Activated naive CD8-positive, alpha-beta T cell treated with anti-CD3 and anti-CD28 coated beads, Interleukin-2, amount 10 ng/mL, durations not matched to agents 7 days and 5 days (primary cell): ENCODE measurements around the gene TMEM161A. TPM values are rescaled to one million over a fixed set of nuclear protein-coding genes. Genes with fewer than 3 reads are reported as not detected.
"Not testable (repeated sequence)": the region's sequence is repeated elsewhere in the genome, so short reads cannot be mapped to it uniquely, and the experiment has no call there.

Experiments used
- ATAC-seq: fragments of 150-1000 bp; cut with Tn5 transposase; one replicate; pipeline ENCODE4 v1.10.0; 2021; ENCODE audit warnings: low read depth, moderate library complexity
- POLR2A ChIA-PET: fragments of 350-600 bp; sonication (Branson Sonifier 250); formaldehyde crosslinking; loops from one replicate; lab custom pipeline; 2021; ENCODE audit warnings: antibody characterized with exemption; lab: Charles Lee
- DNase-seq: peaks from one replicate; pipeline ENCODE4 v3.0.0; 2021
- H3K27ac Mint-ChIP-seq: one replicate; pipeline ENCODE4 v1.8.0; 2022; ENCODE audit warnings: mild to moderate bottlenecking, mixed read lengths
- H3K27me3 Mint-ChIP-seq: one replicate; pipeline ENCODE4 v1.8.0; 2022; ENCODE audit warnings: mild to moderate bottlenecking, moderate library complexity, mixed read lengths
- H3K36me3 Mint-ChIP-seq: one replicate; pipeline ENCODE4 v1.8.0; 2021; ENCODE audit warnings: mild to moderate bottlenecking, mixed read lengths
- H3K4me1 Mint-ChIP-seq: one replicate; pipeline ENCODE4 v1.8.0; 2021; ENCODE audit warnings: mixed read lengths
- H3K4me3 Mint-ChIP-seq: one replicate; pipeline ENCODE4 v1.8.0; 2022; ENCODE audit warnings: mild to moderate bottlenecking, moderate library complexity, mixed read lengths
- H3K9me3 Mint-ChIP-seq: one replicate; pipeline ENCODE4 v1.8.0; 2021; ENCODE audit warnings: mixed read lengths
- total RNA-seq, 2 experiments: library from RNA; stranded (reverse); gene quantifications; one replicate each; pipeline ENCODE4 v1.2.3, GENCODE V29; 2021

TMEM161A gene
- total RNA-seq, 2 experiments from 2014 or later = 25.8 to 30.5 TPM

GRCh38 chr19:19106938-19107337, 31.3 kb downstream of the TMEM161A start:
- H3K9me3 Mint-ChIP-seq, H3K36me3 Mint-ChIP-seq, H3K4me3 Mint-ChIP-seq, POLR2A ChIA-PET, H3K27ac Mint-ChIP-seq, ATAC-seq, H3K27me3 Mint-ChIP-seq, DNase-seq, H3K4me1 Mint-ChIP-seq: not testable (repeated sequence)

- no peaks in the 10 kb centered on the region for H3K4me1 Mint-ChIP-seq
- no peaks in the 10 kb centered on the region for H3K9me3 Mint-ChIP-seq
- POLR2A ChIA-PET = no interaction called here
- no peak overlapping the region for H3K27ac Mint-ChIP-seq
- DNase-seq = no peak
- no peaks in the 10 kb centered on the region for H3K36me3 Mint-ChIP-seq
- ATAC-seq = no peak
- no peak overlapping the region for H3K4me3 Mint-ChIP-seq
- H3K27me3 Mint-ChIP-seq = no peaks in the 10 kb centered on the region
Measured at GRCh38 chr19:19106056-19106551, 32.2 kb downstream of the TMEM161A start.

- Mint-ChIP-seq H3K27ac (no peak overlapping the region), H3K27me3 (no peaks in the 10 kb centered on the region), H3K9me3 (no peaks in the 10 kb centered on the region), H3K4me1 (no peaks in the 10 kb centered on the region), H3K36me3 (no peaks in the 10 kb centered on the region), H3K4me3 (no peak overlapping the region)
- DNase-seq = no peak
- ATAC-seq = no peak
- POLR2A ChIA-PET = no interaction called here
Measured at GRCh38 chr19:19105365-19106055, 32.8 kb downstream of the TMEM161A start.

GRCh38 chr19:19103167-19103566, 35.1 kb downstream of the TMEM161A start:
- no peak for ATAC-seq
- POLR2A ChIA-PET = no interaction called here
- H3K4me3 Mint-ChIP-seq = no peak overlapping the region

GRCh38 chr19:19102566-19102965, 35.7 kb downstream of the TMEM161A start:
- H3K4me1 Mint-ChIP-seq, H3K27ac Mint-ChIP-seq, POLR2A ChIA-PET, H3K36me3 Mint-ChIP-seq, DNase-seq, H3K4me3 Mint-ChIP-seq, ATAC-seq, H3K27me3 Mint-ChIP-seq, H3K9me3 Mint-ChIP-seq: not testable (repeated sequence)

More at GRCh38 chr19:19103167-19103566, 35.1 kb downstream of the TMEM161A start:
- H3K4me1 Mint-ChIP-seq = no peaks in the 10 kb centered on the region
- H3K27ac Mint-ChIP-seq = no peak overlapping the region
- no peaks in the 10 kb centered on the region for H3K27me3 Mint-ChIP-seq
- no peak for DNase-seq
- H3K36me3 Mint-ChIP-seq = peaks cover 3% of the 10 kb centered on the region
- H3K9me3 Mint-ChIP-seq = no peaks in the 10 kb centered on the region

GRCh38 chr19:19101540-19101939, 36.7 kb downstream of the TMEM161A start:
- H3K27ac Mint-ChIP-seq = no peak overlapping the region
- no peaks in the 10 kb centered on the region for H3K9me3 Mint-ChIP-seq
- POLR2A ChIA-PET = no interaction called here
- no peaks in the 10 kb centered on the region for H3K4me1 Mint-ChIP-seq
- H3K36me3 Mint-ChIP-seq = peaks cover 3% of the 10 kb centered on the region
- H3K27me3 Mint-ChIP-seq = no peaks in the 10 kb centered on the region
- no peak for ATAC-seq
- no peak for DNase-seq
- no peak overlapping the region for H3K4me3 Mint-ChIP-seq

- Mint-ChIP-seq H3K9me3 (no peaks in the 10 kb centered on the region), H3K27ac (no peak overlapping the region), H3K36me3 (peaks cover 3% of the 10 kb centered on the region), H3K4me1 (no peaks in the 10 kb centered on the region), H3K4me3 (no peak overlapping the region), H3K27me3 (no peaks in the 10 kb centered on the region)
- DNase-seq (no peak), ATAC-seq (no peak)
- POLR2A ChIA-PET = no interaction called here
Measured at GRCh38 chr19:19098703-19099632, 39.3 kb downstream of the TMEM161A start.

GRCh38 chr19:19098084-19098702, 40.1 kb downstream of the TMEM161A start:
- ATAC-seq (no peak), DNase-seq (no peak)
- POLR2A ChIA-PET = no interaction called here
- Mint-ChIP-seq H3K27ac (no peak overlapping the region), H3K4me1 (no peaks in the 10 kb centered on the region), H3K4me3 (no peak overlapping the region), H3K27me3 (no peaks in the 10 kb centered on the region), H3K36me3 (peaks cover 3% of the 10 kb centered on the region), H3K9me3 (no peaks in the 10 kb centered on the region)

- H3K27me3 Mint-ChIP-seq = no peaks in the 10 kb centered on the region
- DNase-seq (no peak), ATAC-seq (no peak)
- no peak overlapping the region for H3K27ac Mint-ChIP-seq
- H3K4me3 Mint-ChIP-seq = no peak overlapping the region
- no peaks in the 10 kb centered on the region for H3K4me1 Mint-ChIP-seq
- no peaks in the 10 kb centered on the region for H3K9me3 Mint-ChIP-seq
- peaks cover 3% of the 10 kb centered on the region for H3K36me3 Mint-ChIP-seq
- POLR2A ChIA-PET = interaction anchor here (0.7 kb wide), 1 partner anchor 219 kb away, joined by 3 read pairs; no protein-coding TSS in a partner anchor
Measured at GRCh38 chr19:19096641-19097627, 41.3 kb downstream of the TMEM161A start.

GRCh38 chr19:19095691-19096090, 42.6 kb downstream of the TMEM161A start:
- no peaks in the 10 kb centered on the region for H3K4me1 Mint-ChIP-seq
- POLR2A ChIA-PET = no interaction called here
- H3K4me3 Mint-ChIP-seq = no peak overlapping the region
- DNase-seq (no peak), ATAC-seq (no peak)
- no peak overlapping the region for H3K27ac Mint-ChIP-seq
- H3K9me3 Mint-ChIP-seq = no peaks in the 10 kb centered on the region
- H3K36me3 Mint-ChIP-seq = peaks cover 3% of the 10 kb centered on the region
- H3K27me3 Mint-ChIP-seq = no peaks in the 10 kb centered on the region

- H3K27ac Mint-ChIP-seq = no peak overlapping the region
- DNase-seq = no peak
Measured at GRCh38 chr19:19094513-19094912, 43.8 kb downstream of the TMEM161A start.

GRCh38 chr19:19087676-19088075, 50.6 kb downstream of the TMEM161A start:
- Mint-ChIP-seq H3K27me3 (no peaks in the 10 kb centered on the region), H3K4me3 (no peak overlapping the region), H3K4me1 (no peaks in the 10 kb centered on the region), H3K36me3 (no peaks in the 10 kb centered on the region), H3K27ac (no peak overlapping the region), H3K9me3 (no peaks in the 10 kb centered on the region)
- DNase-seq = no peak
- POLR2A ChIA-PET = no interaction called here
- no peak for ATAC-seq

More at GRCh38 chr19:19094513-19094912, 43.8 kb downstream of the TMEM161A start:
- H3K4me3 Mint-ChIP-seq = no peak overlapping the region
- no peaks in the 10 kb centered on the region for H3K36me3 Mint-ChIP-seq
- H3K4me1 Mint-ChIP-seq = no peaks in the 10 kb centered on the region
- H3K27me3 Mint-ChIP-seq = no peaks in the 10 kb centered on the region
- POLR2A ChIA-PET = no interaction called here
- no peak for ATAC-seq
- H3K9me3 Mint-ChIP-seq = no peaks in the 10 kb centered on the region
